WTC11 (cell line): ENCODE measurements around the gene IL21R.

ENCODE experiments used
- ELF4 ChIP-seq: sonication (generic); formaldehyde crosslinking; IDR thresholded peaks from 2 replicates; pipeline ENCODE4 v1.8.1; 2022; ENCODE audit warnings: low read depth, mild to moderate bottlenecking, moderate library complexity, missing genetic modification reagents
- SP1 ChIP-seq: sonication (generic); formaldehyde crosslinking; conservative IDR thresholded peaks from 2 replicates; pipeline ENCODE4 v1.8.1; 2022; ENCODE audit warnings: missing genetic modification reagents
- ZNF317 ChIP-seq: sonication (generic); formaldehyde crosslinking; IDR thresholded peaks from 2 replicates; pipeline ENCODE4 v1.8.1; 2023; ENCODE audit warnings: low read depth, mild to moderate bottlenecking, moderate library complexity, missing genetic modification reagents, borderline replicate concordance
- TF ChIP-seq, protein P1 (sequence below): sonication (generic); formaldehyde crosslinking; IDR thresholded peaks from 2 replicates; pipeline ENCODE4 v1.8.0; 2023; ENCODE audit warnings: missing genetic modification reagents
- TF ChIP-seq, protein P2 (sequence below): sonication (generic); formaldehyde crosslinking; conservative IDR thresholded peaks from 2 replicates; pipeline ENCODE4 v1.8.1; 2023; ENCODE audit warnings: mild to moderate bottlenecking, low read depth, missing genetic modification reagents, moderate library complexity
- TF ChIP-seq, protein P3 (sequence below): sonication (generic); formaldehyde crosslinking; IDR thresholded peaks from 2 replicates; pipeline ENCODE4 v1.8.0; 2022; ENCODE audit warnings: mild to moderate bottlenecking, missing genetic modification reagents
- TF ChIP-seq, protein P4 (sequence below): sonication (generic); formaldehyde crosslinking; conservative IDR thresholded peaks from 2 replicates; pipeline ENCODE4 v1.8.1; 2022; ENCODE audit warnings: mild to moderate bottlenecking, missing genetic modification reagents
- TF ChIP-seq, protein P5 (sequence below): fragments of 200-600 bp; IDR thresholded peaks from 2 replicates; pipeline ENCODE4 v1.8.0; 2022; ENCODE audit warnings: antibody characterized with exemption
- TF ChIP-seq, protein P6 (sequence below): sonication (generic); formaldehyde crosslinking; IDR thresholded peaks from 2 replicates; pipeline ENCODE4 v1.8.1; 2022; ENCODE audit warnings: low read depth, missing genetic modification reagents, borderline replicate concordance

DNA sequence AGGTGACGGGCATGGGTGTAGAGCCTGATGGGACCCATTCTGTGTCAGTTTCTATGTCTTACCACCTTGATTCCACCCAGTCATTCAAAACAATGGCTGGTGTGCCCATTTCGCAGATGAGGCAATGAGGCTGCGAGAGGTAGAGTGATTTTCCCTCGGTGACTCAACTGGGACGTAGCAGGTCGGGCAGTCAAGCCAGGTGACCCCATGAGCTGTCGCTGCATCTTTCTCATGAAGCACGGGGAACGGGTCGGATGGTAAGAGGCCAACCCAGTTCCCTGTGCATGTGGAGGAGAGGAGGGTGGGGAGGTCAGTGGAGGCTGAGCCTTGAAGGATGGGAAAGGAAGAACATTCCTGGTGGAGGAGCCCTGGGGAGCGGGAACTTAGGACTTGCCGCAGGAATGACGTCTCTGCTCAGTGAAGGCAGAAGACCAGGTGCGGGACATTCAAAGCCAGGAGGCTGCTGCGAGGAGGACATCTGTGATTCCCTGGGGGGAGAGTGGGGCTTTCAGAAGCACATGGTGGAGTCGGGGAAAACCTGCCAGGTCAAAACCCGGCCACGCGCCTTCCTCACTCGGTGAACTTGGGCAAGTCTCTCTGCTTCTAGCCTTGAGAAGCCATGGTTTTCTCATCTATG is 1.1 kb downstream of the IL21R start:
- TF ChIP-seq, protein P1, sequence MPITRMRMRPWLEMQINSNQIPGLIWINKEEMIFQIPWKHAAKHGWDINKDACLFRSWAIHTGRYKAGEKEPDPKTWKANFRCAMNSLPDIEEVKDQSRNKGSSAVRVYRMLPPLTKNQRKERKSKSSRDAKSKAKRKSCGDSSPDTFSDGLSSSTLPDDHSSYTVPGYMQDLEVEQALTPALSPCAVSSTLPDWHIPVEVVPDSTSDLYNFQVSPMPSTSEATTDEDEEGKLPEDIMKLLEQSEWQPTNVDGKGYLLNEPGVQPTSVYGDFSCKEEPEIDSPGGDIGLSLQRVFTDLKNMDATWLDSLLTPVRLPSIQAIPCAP (CRISPR knock-in tag): no peak
- TF ChIP-seq, protein P2, sequence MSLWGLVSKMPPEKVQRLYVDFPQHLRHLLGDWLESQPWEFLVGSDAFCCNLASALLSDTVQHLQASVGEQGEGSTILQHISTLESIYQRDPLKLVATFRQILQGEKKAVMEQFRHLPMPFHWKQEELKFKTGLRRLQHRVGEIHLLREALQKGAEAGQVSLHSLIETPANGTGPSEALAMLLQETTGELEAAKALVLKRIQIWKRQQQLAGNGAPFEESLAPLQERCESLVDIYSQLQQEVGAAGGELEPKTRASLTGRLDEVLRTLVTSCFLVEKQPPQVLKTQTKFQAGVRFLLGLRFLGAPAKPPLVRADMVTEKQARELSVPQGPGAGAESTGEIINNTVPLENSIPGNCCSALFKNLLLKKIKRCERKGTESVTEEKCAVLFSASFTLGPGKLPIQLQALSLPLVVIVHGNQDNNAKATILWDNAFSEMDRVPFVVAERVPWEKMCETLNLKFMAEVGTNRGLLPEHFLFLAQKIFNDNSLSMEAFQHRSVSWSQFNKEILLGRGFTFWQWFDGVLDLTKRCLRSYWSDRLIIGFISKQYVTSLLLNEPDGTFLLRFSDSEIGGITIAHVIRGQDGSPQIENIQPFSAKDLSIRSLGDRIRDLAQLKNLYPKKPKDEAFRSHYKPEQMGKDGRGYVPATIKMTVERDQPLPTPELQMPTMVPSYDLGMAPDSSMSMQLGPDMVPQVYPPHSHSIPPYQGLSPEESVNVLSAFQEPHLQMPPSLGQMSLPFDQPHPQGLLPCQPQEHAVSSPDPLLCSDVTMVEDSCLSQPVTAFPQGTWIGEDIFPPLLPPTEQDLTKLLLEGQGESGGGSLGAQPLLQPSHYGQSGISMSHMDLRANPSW: no peak
- TF ChIP-seq, protein P3, sequence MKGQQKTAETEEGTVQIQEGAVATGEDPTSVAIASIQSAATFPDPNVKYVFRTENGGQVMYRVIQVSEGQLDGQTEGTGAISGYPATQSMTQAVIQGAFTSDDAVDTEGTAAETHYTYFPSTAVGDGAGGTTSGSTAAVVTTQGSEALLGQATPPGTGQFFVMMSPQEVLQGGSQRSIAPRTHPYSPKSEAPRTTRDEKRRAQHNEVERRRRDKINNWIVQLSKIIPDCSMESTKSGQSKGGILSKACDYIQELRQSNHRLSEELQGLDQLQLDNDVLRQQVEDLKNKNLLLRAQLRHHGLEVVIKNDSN: no peak
- TF ChIP-seq, protein P4, sequence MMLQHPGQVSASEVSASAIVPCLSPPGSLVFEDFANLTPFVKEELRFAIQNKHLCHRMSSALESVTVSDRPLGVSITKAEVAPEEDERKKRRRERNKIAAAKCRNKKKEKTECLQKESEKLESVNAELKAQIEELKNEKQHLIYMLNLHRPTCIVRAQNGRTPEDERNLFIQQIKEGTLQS (CRISPR knock-in tag): no peak
- TF ChIP-seq, protein P5, sequence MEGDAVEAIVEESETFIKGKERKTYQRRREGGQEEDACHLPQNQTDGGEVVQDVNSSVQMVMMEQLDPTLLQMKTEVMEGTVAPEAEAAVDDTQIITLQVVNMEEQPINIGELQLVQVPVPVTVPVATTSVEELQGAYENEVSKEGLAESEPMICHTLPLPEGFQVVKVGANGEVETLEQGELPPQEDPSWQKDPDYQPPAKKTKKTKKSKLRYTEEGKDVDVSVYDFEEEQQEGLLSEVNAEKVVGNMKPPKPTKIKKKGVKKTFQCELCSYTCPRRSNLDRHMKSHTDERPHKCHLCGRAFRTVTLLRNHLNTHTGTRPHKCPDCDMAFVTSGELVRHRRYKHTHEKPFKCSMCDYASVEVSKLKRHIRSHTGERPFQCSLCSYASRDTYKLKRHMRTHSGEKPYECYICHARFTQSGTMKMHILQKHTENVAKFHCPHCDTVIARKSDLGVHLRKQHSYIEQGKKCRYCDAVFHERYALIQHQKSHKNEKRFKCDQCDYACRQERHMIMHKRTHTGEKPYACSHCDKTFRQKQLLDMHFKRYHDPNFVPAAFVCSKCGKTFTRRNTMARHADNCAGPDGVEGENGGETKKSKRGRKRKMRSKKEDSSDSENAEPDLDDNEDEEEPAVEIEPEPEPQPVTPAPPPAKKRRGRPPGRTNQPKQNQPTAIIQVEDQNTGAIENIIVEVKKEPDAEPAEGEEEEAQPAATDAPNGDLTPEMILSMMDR: no peak
- TF ChIP-seq, protein P6, sequence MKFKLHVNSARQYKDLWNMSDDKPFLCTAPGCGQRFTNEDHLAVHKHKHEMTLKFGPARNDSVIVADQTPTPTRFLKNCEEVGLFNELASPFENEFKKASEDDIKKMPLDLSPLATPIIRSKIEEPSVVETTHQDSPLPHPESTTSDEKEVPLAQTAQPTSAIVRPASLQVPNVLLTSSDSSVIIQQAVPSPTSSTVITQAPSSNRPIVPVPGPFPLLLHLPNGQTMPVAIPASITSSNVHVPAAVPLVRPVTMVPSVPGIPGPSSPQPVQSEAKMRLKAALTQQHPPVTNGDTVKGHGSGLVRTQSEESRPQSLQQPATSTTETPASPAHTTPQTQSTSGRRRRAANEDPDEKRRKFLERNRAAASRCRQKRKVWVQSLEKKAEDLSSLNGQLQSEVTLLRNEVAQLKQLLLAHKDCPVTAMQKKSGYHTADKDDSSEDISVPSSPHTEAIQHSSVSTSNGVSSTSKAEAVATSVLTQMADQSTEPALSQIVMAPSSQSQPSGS (CRISPR knock-in tag): no peak
- TF ChIP-seq ELF4: no peak
- TF ChIP-seq ZNF317 (CRISPR knock-in tag): no peak
- no peak for TF ChIP-seq SP1
